TTC549 (cell line): ENCODE results near the gene FBXW7.

ENCODE experiments used
- FAIRE-seq: peaks from 2 replicates; lab custom pipeline; 2012; peaks lifted over from hg19 to GRCh38; lab: Jason Lieb, UNC

Gene FBXW7

DNA sequence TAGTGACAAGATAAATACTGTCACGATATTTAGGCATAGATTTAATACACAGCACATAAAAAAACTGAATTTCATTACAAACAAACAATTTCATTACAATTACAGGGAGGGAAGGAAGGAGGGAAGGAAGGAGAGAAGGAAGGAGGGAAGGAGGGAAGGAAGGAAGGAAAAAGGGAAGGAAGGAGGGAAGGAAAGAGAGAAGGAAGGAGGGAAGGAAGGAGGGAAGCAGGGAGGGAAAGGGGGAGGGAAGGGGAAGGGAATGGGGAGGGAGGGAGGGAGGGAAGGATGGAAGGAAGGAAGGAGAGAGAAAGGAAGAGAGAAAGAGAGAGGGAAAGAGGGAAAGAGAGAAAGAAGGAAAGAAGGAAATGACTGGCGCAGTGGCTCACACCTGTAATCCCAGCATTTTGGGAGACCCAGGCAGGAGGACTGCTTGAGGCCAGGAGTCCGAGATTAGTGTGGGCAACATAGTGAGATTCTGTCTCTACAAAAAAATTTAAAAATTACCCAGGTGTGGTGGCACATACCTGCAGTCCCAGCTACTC, 64.6 kb downstream of the FBXW7 start:
- FAIRE-seq, result no peak

DNA sequence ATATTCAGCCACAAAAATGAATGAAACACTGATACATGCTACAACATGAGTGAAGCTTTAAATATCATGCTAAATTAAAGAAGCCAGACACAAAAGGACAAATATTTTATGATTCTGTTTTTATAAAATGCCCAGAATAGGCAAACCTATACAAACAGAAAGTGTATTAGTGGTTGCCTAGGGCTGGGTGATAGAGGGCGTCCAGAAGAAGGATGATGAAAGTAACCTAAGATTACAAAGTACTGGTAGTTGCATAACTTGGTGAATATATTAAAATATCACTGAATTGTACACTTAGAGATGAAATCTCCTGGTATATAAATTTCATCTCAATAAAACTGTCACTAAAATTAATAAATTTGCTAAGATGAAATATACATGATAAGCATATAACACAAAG, 67.5 kb downstream of the FBXW7 start:
- no peak for FAIRE-seq

DNA sequence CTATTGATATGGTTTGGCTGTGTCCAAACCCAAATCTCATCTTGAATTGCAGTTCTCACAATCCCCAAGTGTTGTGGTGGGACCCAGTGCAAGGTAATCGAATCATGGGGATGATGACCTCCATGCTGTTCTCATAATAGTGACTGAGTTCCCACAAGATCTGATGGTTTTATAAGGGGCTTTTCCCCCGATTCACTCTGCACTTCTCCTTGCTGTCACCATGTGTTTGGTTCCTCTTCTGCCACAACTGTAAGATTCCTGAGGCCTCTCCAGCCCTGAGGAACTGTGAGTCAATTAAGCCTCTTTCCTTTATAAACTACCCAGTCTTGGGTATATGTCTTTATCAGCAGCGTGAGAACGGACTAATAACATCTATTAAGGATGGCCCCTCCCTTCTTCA, 68.8 kb downstream of the FBXW7 start:
- FAIRE-seq, result no peak

DNA sequence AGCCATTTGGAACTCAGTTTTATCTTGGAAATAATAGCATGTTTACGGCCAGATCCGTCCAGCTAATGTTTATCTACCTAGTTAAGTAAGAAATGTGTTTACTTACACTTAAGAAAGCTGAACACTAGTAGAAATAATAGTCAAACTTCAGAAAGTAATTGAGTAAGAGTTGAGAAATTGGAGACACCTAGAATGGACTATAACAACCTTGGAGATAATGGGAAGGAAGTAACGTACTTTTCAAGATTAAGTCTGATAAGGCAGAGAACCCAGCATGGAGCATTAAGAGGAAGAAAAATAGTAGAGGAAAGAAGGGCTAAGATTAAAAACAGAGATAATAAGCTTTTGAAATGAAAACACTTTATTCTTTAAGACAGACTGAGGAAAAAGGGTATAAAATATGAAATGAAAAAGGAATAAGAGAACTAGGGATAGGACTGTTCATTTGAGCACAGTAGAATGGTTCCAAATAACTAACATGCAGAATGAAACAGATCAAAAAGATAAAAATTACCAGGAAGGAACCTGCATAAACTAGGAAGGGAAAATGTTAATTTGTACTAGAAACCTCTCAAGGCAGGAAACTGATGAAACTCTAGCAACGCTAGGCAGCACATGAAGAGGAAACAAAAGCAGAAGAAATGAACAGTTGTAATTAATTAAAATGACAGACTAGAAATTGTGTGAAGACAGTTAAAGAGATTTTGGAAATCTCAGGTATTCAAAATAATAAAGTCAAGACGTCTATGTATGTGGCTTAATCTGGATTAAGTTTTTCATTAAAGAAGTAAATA, 71.7 kb downstream of the FBXW7 start:
- FAIRE-seq, result no peak

DNA sequence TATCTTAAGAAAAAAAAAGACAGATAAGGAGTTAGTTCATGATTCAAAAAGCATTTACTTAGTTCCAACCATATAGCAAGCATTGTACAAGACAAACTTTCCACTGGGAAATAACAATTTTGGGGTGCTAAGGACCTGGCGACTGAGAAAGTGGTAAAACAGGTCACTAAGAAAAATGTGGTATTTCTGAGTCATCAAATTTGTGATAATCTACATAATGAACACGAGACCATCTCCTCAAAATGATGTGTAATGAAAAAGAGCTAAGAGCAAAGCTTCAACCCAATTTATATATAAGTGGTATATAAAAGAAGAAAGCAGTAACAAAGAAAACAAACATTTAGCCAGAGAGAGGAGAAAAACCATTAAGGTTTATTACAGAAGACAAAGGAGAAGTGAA, 72.3 kb downstream of the FBXW7 start:
- FAIRE-seq, result no peak

DNA sequence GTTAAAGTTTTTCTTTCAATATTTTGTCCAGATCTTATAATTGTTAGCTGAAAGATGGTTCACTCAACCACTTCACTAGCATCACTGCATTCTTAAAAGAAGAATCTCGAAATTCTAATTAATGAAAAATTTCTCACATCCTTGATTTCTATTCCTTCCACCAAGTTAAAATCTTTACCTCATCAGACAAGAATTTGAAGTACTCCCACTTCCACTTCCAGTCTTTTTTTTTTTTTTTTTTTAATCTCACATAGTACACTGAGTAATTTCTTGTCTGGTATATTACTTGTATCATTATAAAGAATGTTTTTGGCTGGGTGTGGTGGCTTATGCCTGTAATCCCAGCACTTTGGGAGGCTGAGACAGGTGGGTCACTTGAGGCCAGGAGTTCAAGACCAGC, 73.2 kb downstream of the FBXW7 start:
- FAIRE-seq, result no peak

DNA sequence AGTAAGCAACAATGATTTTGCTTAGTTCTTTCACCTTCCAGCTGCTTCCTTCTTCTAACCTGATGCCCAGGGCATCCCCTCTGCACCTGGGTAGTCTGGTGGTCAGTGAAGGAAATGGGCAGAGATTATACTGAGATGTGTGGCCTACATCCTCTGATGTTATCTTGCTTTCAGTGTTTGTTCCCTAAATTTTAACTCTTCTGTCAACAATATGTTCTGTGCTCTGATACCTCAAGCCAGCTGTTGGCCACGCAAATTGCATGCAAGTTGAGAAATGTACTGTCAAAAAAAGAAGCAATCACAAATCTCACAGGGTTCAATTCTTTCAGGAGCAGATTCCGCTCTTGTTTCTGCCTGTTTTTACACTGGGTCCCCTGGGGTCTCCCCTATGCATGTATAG, 73.8 kb downstream of the FBXW7 start:
- FAIRE-seq, result no peak

DNA sequence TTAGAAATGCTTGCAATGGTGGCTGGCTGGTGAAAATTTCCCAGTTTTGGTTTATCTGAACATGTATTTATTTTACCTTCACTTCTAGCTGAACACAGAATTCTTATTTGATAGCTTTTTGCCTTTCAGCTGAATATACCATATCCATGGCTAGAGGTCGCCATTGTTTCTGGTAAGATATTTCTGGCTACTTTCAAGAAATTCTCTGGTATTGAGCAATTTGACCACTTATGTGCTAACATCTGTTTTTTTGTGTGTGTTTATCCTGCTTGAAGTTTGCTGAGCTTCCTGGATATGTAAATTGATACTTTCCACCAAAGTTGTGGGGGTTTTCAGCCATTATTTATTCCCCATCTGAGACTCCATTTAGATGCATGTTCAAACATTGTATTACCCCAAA, 75.4 kb downstream of the FBXW7 start:
- no peak for FAIRE-seq

DNA sequence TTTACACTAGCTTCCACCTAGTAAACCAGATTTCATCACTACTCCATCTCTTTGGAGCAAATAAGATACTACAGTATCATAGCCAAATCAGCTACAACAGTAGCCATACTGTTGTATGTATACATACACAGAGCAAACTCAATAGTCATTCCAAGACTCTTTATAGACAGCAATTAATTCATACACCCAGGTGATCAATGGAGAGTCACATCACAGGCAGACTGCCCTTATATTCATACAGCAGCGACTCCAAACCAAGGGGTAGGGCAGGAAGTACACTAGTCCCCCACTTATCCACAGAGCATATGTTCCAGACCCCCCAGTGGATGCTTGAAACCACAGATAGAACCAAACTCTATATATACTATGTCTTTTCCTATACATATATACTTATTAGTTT, 76.6 kb downstream of the FBXW7 start:
- FAIRE-seq, result no peak

DNA sequence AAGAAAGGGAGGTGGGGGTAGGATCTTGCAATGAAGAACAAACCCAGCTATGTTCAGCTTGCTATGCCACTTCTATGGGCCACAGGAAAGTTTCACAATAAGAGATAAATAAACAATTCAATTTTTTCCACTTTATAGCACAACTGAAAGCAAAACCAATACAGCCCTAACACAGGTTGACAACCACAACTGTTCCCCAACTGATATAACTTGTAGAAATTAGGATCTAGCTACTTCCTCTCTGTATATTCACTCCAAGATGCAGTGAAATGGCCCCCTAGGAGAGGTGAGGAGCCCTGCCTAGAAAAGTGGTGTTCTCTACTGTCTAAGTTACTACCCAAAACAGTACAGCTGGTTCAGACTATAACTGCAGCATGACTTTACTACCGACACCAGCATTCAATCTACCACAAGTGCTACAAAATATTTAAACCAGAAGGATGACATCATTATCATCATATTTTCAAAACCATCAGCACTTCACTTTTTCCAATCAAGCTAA, 77.0 kb downstream of the FBXW7 start:
- no peak for FAIRE-seq

DNA sequence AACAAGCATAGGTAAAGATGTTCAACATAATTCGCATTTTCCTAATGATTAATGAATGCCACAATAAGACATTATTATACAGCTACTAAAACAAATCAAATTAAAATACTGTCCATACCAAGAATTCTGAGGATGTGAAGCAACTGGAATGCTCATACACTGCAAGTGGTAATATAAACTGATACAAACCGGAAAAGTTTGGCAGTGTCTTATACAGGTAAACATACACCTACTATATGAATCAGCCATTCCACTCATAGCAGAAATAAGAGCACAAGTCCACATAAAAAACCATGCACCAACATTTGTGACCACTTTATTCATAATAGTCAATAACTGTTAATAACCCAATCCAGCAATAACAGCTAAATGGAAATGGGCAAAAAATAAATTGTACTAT, 79.3 kb downstream of the FBXW7 start:
- no peak for FAIRE-seq

DNA sequence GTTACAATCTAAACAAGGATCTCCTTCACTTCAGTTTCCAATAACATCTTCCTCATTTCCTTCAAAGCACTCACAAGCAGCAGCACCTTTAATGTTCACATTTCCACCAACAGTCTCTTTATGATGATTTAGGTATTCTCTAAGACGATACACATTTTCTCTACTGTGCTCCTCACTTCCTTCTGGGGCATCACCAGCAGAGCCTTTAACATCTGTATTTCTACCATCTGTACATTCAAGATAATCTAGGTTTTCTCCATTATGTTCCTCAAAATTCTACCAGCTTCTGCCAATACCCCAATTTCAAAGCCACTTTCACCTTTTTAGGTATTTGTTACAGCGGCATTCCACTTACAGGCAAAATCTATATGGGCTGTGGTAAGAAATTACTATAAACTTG, 80.6 kb downstream of the FBXW7 start:
- no peak for FAIRE-seq

DNA sequence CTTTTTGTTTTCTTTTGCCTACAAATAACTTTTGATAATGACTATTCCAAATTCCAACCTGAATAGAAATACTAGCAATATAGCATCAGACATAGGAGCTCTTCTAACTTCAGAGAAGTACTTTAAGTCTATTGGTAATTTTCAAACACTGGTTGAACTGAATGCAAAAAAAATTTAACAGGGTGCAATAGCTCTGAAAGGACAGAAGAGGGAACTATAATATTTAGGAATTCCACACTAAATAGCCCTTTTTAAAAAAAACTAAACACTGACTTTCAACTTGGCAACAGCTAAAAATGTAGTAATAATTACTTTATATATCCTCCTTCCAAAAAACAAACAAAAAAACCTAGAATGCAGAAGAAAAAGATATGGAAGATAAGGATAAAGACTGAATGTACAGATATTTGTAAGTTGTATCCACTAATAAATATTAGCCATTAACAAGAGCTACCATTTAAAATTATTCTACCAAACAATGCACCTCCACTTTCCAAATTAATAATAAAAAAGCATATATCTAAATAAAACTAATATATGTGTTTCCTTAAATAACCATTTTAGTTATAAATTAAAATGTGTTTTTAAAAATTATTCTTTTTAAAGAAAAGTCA, 81.4 kb downstream of the FBXW7 start:
- peak; percentile 92 for FAIRE-seq

DNA sequence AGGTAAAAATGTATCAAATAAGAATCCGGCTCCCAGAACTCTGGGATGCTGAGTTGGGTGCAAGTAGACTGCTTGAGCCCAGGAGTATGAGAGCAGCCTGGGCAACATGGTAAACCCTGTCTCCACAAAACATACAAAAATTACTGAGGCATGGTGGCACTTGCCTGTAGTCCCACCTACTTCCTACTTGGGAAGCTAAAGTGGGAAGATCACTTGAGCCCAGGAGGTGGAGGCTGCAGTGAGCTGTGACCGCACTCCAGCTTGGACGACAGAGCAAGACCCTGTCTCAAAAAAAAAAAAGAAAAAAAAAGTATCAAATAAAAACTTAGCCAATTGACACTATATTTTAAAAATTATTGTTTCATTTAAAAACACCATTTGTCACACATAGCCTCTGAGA, 84.4 kb downstream of the FBXW7 start:
- no peak for FAIRE-seq

DNA sequence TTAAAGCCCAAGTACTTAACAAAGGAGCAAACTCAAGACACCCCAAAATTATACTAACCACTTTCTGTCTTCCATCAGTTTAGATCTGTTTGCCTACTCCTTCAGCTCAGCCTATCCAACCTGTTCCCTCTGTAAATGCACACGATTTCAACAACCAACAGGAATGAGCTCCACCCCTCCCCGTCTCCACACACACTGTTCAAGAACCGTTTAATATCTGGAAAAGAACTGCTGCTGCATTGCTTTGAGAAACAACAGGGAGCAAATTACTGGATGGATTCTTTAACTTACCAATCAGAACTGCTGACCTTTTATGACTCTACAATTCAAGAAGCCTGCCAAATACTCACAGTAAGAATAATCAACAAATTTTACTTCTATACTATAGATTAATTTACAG, 87.0 kb downstream of the FBXW7 start:
- FAIRE-seq, result no peak

DNA sequence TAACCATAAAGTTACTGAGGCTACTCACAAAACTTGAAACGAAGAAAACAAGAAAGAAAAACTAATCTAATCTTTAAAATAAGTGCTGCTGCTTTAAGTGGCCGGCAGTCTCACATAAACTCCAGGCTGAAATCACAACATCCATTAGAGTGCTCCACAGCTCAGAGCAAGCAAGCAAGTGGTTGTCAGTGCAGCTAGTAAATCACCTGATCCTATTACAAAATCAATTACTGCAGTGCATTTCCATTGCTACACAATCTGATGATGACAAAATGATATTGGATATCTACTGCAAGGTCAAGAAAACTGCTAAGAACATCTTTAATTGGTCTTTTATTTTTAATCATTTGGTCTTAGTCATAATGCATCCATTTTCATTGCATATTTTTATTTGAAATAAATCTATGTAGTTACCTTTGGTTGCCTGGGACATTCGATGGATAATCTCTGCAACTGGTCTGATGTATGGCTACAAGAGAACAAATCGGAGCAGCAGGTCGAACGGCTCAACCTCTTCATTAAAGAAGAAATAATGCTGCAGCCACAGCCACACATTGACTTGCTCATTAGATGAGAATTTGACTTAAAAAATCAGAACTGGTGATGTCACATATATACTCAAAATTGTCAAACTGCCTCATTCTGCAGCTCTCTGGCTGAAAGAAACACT, 87.7 kb downstream of the FBXW7 start:
- no peak for FAIRE-seq

DNA sequence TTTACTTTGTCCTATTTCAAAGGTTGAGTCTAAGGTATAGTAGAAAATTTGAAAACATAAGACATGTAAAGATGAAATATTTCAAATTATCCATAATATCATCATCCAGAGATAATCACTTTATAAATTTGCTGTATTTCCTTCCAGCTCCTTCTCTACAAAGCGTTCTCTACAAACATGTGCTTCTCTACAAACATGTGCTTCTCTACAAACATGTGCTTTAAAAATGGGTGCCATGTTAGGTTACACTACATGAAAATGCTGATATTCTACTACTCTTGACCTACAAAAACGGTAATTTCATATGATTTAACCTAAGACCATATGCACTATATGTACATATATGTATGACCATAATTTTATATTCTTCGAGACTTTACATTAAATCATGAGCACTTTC, 92.0 kb downstream of the FBXW7 start:
- FAIRE-seq, result no peak

DNA sequence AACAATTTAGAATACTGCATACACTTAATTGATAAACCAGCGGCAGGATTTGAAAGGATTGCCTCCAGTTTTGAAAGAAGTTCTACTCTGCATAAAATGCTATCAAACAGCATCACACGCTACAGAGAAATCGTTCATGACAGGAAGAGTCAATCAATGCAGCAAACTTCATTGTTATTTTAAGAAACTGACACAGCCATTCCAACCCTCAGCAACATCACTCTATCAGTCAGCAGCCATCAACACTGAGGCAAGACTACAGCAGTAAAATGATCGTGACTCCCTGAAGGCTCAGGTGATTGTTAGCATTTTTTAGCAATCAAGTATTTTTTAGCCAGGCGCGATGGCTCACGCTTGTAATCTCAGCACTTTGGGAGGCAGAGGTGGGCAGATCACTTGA, 98.3 kb downstream of the FBXW7 start:
- no peak for FAIRE-seq

DNA sequence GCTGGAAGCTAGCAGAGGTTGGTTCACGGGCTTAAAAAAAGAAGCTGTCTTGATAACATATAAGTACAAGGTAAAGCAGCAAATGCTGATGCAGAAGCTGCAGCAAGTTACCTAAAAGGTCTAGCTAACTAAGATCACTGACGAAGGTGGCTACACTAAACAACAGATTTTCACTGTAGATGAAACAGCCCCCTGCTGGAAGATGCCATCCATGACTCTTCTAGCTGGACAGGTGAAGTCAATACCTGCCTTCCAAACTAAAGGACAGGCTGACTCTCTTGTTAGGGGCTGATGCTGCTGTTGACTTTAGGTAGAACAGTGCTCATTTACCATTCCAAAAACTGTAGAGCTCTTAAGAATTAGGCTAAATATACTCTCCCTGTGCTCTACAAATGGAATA, 99.5 kb downstream of the FBXW7 start:
- no peak for FAIRE-seq

DNA sequence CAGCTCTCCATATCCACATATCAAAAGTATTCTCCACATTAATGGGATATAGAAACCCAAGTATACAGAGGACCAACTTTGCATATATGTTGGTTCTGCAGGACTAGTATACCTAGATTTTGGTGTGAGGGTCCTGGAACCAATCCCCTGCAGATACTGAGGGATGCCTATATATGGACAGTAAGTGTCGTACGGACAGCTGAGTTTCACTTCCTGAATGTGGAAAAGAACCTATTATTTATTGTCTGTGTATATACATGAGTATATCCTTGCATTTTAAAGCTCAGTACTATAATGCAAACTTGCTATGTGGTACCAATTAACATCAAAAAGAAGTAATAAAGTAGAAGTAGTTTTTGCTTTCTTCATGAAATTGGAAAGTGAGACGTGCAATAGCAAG, 101.9 kb downstream of the FBXW7 start:
- no peak for FAIRE-seq

DNA sequence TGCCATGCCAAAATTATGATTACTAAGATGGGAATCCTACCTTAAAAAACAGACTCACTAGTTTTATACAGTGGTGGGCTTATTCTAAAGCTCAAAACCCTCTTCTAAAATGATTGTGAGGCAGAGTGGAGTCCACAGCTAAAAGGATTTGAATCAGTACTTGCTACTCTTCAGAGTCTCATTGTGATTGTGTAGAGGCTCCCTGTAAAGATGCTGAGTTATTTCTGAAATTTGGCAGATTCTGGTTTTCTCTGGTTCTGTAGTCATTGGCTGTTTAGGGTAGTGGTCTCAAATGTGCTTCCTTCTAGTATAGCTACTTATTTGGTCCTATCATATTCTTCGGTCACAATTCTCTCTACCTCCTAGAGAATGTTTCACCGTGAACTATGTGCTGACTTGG, 104.1 kb downstream of the FBXW7 start:
- no peak for FAIRE-seq

DNA sequence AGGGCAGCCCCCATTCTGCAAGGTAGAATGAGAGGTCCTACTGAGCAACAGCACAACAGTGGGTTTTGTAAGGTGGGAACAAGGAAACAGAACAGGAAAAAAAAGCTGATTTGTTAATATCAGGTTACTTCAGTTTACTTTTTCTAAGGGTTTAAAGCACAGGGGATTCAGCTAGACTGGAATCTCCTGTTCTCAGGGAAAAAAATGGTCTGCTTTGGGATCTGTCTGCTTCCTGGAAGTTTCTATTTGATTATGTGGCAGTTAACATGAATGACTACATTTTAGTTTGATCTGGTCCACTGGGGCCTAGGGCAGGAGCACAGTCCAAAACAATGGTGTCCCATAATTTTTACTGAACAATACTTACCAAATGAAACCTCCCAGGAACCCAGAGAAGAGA, 104.6 kb downstream of the FBXW7 start:
- no peak for FAIRE-seq

DNA sequence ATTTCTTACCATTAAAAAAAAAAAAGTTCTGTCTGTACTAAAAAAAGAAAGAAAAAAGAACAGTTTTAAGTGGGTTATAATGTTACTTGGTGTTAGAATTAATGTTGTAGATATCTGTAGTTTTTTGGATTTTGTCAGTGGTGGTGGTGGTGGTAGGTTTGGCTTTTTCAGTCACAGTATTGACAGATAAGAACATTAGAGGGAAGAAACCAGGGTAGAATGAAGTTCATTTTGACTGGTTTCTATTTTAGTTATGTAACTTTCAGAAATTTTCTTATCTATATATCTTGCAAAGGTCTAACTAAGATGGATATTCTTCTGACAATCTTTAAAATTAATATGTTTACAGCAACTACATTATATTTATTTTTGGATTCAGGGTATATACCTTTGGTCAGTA, 105.4 kb downstream of the FBXW7 start:
- FAIRE-seq, result no peak
